ENCODE data around the gene QPRT.
"Not testable (repeated sequence)": the region's sequence is repeated elsewhere in the genome, so short reads cannot be mapped to it uniquely, and the experiment has no call there.

GRCh38 chr16:29709657-29710056 is 30.7 kb downstream of the QPRT start:
- not testable (repeated sequence) for TF ChIP-seq EZH2 (IDR thresholded peaks at IDR 0.05; ENCODE audit: low read depth); CTCF (conservative IDR thresholded peaks at IDR 0.05)
